Endothelial cell of umbilical vein (primary cell): ENCODE measurements around the gene PPIE. TPM values are rescaled to one million over a fixed set of nuclear protein-coding genes. Genes with fewer than 3 reads are reported as not detected.

ENCODE experiments used
- BruUV-seq: library from RNA; stranded (reverse); fragments of 400-500 nt; replicated peaks from 2 replicates; lab custom pipeline; 2021; lab: Mats Ljungman, UMichigan
- CTCF ChIA-PET: fragments of 300-600, 350-600 bp; sonication (Branson Sonifier 250); formaldehyde crosslinking; loops from one replicate; lab custom pipeline; 2021; ENCODE audit warnings: antibody characterized with exemption, inconsistent platforms; lab: Charles Lee
- POLR2A ChIA-PET: fragments of 300-600, 350-600 bp; sonication (Branson Sonifier 250); formaldehyde crosslinking; loops from one replicate; lab custom pipeline; 2021; ENCODE audit warnings: antibody characterized with exemption, inconsistent platforms; lab: Charles Lee
- DNase-seq: peaks from one replicate; pipeline ENCODE4 v3.0.0-alpha.2; 2011; ENCODE audit warnings: low read depth, low spot score
- FAIRE-seq: peaks from 2 replicates; lab custom pipeline; 2011; peaks lifted over from hg19 to GRCh38; lab: Jason Lieb, UNC
- H2AFZ ChIP-seq: 2 replicates; pipeline ENCODE4 v1.6.0; 2012; ENCODE audit warnings: low read depth, low read length, control low read depth, inconsistent platforms
- H3K27ac ChIP-seq: 2 replicates; pipeline ENCODE4 v1.5.1; 2011; ENCODE audit warnings: low read depth, mild to moderate bottlenecking, control low read depth, low read length, moderate library complexity; ENCODE audit not compliant: insufficient read depth
- H3K27me3 ChIP-seq, 2 experiments: 2 replicates each; pipeline versions ENCODE4 v1.6.0 to v1.6.1; 2011; ENCODE audit warnings: low read length in 2 of 2, mixed read lengths in 1 of 2; ENCODE audit not compliant: control insufficient read depth in 2 of 2, insufficient read depth in 2 of 2
- H3K36me3 ChIP-seq, 2 experiments: 2 replicates in 1 of 2; 3 replicates in 1 of 2; pipeline ENCODE4 v1.5.1; 2011; ENCODE audit warnings: low read length in 2 of 2, mild to moderate bottlenecking in 1 of 2, moderate library complexity in 1 of 2; ENCODE audit not compliant: control insufficient read depth in 2 of 2, insufficient read depth in 2 of 2; ENCODE audit errors: extremely low read depth in 1 of 2
- H3K4me1 ChIP-seq: 3 replicates; pipeline ENCODE4 v1.5.1; 2011; ENCODE audit warnings: mild to moderate bottlenecking, low read length; ENCODE audit not compliant: control insufficient read depth, insufficient read depth; ENCODE audit errors: extremely low read depth
- H3K4me2 ChIP-seq: 2 replicates; pipeline ENCODE4 v1.6.1; 2011; ENCODE audit warnings: low read length, control low read depth, mixed read lengths; ENCODE audit not compliant: insufficient read depth
- H3K4me3 ChIP-seq, 3 experiments: fragments of 200-600 bp in 1 of 3; sonication (generic), shearing (Covaris generic) in 1 of 3; replicated peaks in 1 of 3; 2 replicates each; pipeline ENCODE4 v1.5.1; 2011 to 2016; ENCODE audit warnings: control low read depth in 3 of 3, low read length in 3 of 3, mild to moderate bottlenecking in 2 of 3, inconsistent platforms in 1 of 3, low read depth in 1 of 3, moderate library complexity in 1 of 3; ENCODE audit not compliant: insufficient read depth in 1 of 3
- H3K79me2 ChIP-seq: 2 replicates; pipeline ENCODE4 v1.6.0; 2012; ENCODE audit warnings: low read length, inconsistent platforms; ENCODE audit not compliant: control insufficient read depth, insufficient read depth
- H3K9ac ChIP-seq: replicated peaks from 2 replicates; pipeline ENCODE3; 2011; ENCODE audit warnings: low read length, control low read depth; ENCODE audit not compliant: insufficient read depth; ENCODE audit errors: extremely low read depth
- H3K9me1 ChIP-seq: replicated peaks from 3 replicates; pipeline ENCODE4 v1.6.0; 2011; ENCODE audit warnings: mild to moderate bottlenecking, low read length; ENCODE audit not compliant: control insufficient read depth, insufficient read depth; ENCODE audit errors: extremely low read depth
- H3K9me3 ChIP-seq: replicated peaks from 2 replicates; pipeline ENCODE4 v1.5.1; 2012; ENCODE audit warnings: low read length, inconsistent platforms; ENCODE audit not compliant: control insufficient read depth, insufficient read depth
- H4K20me1 ChIP-seq: replicated peaks from 2 replicates; pipeline ENCODE3; 2011; ENCODE audit warnings: mild to moderate bottlenecking, low read length; ENCODE audit not compliant: control insufficient read depth, insufficient read depth; ENCODE audit errors: extremely low read depth
- FOS ChIP-seq: IDR thresholded peaks from 2 replicates; pipeline ENCODE4 v1.6.1; 2011; ENCODE audit warnings: mild to moderate bottlenecking, low read length, moderate library complexity, borderline replicate concordance; ENCODE audit not compliant: insufficient read depth
- dilution Hi-C: fragments of 300-500 bp; cut with MboI; formaldehyde crosslinking; loops from one replicate; pipeline ENCODE4 v1.15.0; 2019; ENCODE audit warnings: low sequenced_read_pairs; ENCODE audit not compliant: extremely low pct_ligation_motif_present
- intact Hi-C: fragments of 100-400 bp; cut with micrococcal nuclease; formaldehyde crosslinking; loops from one replicate; pipeline ENCODE4 v1.10.0; 2022
- polyA plus RNA-seq, 4 experiments: library from polyadenylated mRNA; depleted of rRNA in 3 of 4; stranded (reverse) in 3 of 4; unstranded in 1 of 4; fragments of >200 nt; gene quantifications; 2 replicates each; pipeline versions ENCODE4 v1.2.1 to v1.2.3, GENCODE V29; 2011 to 2012; ENCODE audit warnings: missing spikeins in 1 of 4
- small RNA-seq: library from RNA; depleted of rRNA; stranded (forward); fragments of <200 nt; gene quantifications from one replicate; pipeline ENCODE3, GENCODE V24; 2012; ENCODE audit warnings: low replicate concordance, low read depth; ENCODE audit not compliant: insufficient read depth, insufficient read length
- total RNA-seq: library from RNA; stranded (reverse); gene quantifications from 2 replicates; pipeline ENCODE4 v1.2.3, GENCODE V29; 2021

PPIE gene
- total and polyA plus RNA-seq, 2 donors (not counting 3 experiments of a cell fraction or from before 2014, with no cell fraction given), result 44.4 to 74.9 TPM

GRCh38 chr1:39812913-39813312, 74.2 kb downstream of the PPIE start:
- ChIA-PET POLR2A (no interaction called here), CTCF (interaction anchor here (8.3 kb wide), 1 partner anchor 90 kb away, joined by 102 read pairs; the partner anchor contains the start of gene MYCL)
- Histone ChIP-seq H3K79me2 (no peaks in the 10 kb centered on the region), H4K20me1 (no peaks in the 10 kb centered on the region), H3K36me3 (no peaks in the 10 kb centered on the region), H3K27ac (no peak overlapping the region), H3K9me3 (no peaks in the 10 kb centered on the region), H3K27me3 (no peaks in the 10 kb centered on the region), H3K4me3 (no peak overlapping the region), H3K4me1 (no peaks in the 10 kb centered on the region), H3K9me1 (no peaks in the 10 kb centered on the region), H3K9ac (no peak overlapping the region), H3K4me2 (no peak overlapping the region), H2AFZ (no peak overlapping the region)
- FAIRE-seq (no peak), DNase-seq (no peak)
- BruUV-seq, result no TSS peak
- no peak for TF ChIP-seq FOS
- intact Hi-C loops (no loop called here), dilution Hi-C loops (no loop called here)

Small RNAs within 50 kb of the gene (small RNA-seq; reads per million reads assigned to genes)
- gene AL033527.1 (not detected), gene RNU7-121P (not detected)

Other genes starting within 250 kb of the PPIE start
- 0.44 TPM in 1 of 2 replicates, not detected in the other for gene BMP8A, start 247.2 kb upstream of the PPIE start, total RNA-seq
- gene BMP8A, start 247.2 kb upstream of the PPIE start, polyA plus RNA-seq, result 0.16 and 0.25 TPM in 2 replicates
- 282 and 302 TPM in 2 replicates for gene PABPC4, start 162.1 kb upstream of the PPIE start, total RNA-seq
- 102 and 114 TPM in 2 replicates for gene PABPC4, start 162.1 kb upstream of the PPIE start, polyA plus RNA-seq
- not detected in 2 replicates for gene HEYL, start 99.2 kb upstream of the PPIE start, total RNA-seq
- not detected in 2 replicates for gene HEYL, start 99.2 kb upstream of the PPIE start, polyA plus RNA-seq
- not detected in 2 replicates for gene NT5C1A, start 66.8 kb upstream of the PPIE start, total RNA-seq
- not detected in 2 replicates for gene NT5C1A, start 66.8 kb upstream of the PPIE start, polyA plus RNA-seq
- gene HPCAL4, start 47.4 kb upstream of the PPIE start, total RNA-seq, result not detected in 2 replicates
- not detected in 2 replicates for gene HPCAL4, start 47.4 kb upstream of the PPIE start, polyA plus RNA-seq
- gene OXCT2, start 32.5 kb downstream of the PPIE start, total RNA-seq, result 0.48 and 0.60 TPM in 2 replicates
- gene OXCT2, start 32.5 kb downstream of the PPIE start, polyA plus RNA-seq, result 0.84 and 1.0 TPM in 2 replicates
- 0.07 TPM in 1 of 2 replicates, not detected in the other for gene BMP8B, start 50.0 kb downstream of the PPIE start, total RNA-seq
- gene BMP8B, start 50.0 kb downstream of the PPIE start, polyA plus RNA-seq, result 0.03 TPM in 1 of 2 replicates, not detected in the other
- 13.4 and 19.9 TPM in 2 replicates for gene TRIT1, start 144.6 kb downstream of the PPIE start, total RNA-seq
- gene TRIT1, start 144.6 kb downstream of the PPIE start, polyA plus RNA-seq, result 6.3 and 8.6 TPM in 2 replicates
- gene MYCL, start 163.0 kb downstream of the PPIE start, total RNA-seq, result 1.4 and 2.1 TPM in 2 replicates
- gene MYCL, start 163.0 kb downstream of the PPIE start, polyA plus RNA-seq, result 1.3 and 1.5 TPM in 2 replicates
- gene MFSD2A, start 216.3 kb downstream of the PPIE start, total RNA-seq, result 4.3 and 5.5 TPM in 2 replicates
- gene MFSD2A, start 216.3 kb downstream of the PPIE start, polyA plus RNA-seq, result 2.7 and 2.8 TPM in 2 replicates